CD4-positive, CD25-positive, alpha-beta regulatory T cell (primary cell): ENCODE results near the gene TAPBP. TPM values are rescaled to one million over a fixed set of nuclear protein-coding genes. Genes with fewer than 3 reads are reported as not detected.

Experiments
- ATAC-seq, 2 donors: fragments of 150-1000 bp; cut with Tn5 transposase; one replicate each; pipeline ENCODE4 v1.10.0; 2021; ENCODE audit warnings: low read depth in 2 of 2, moderate number of reproducible peaks in 2 of 2, moderate library complexity in 1 of 2
- DNase-seq, 3 donors: peaks; one replicate each; pipeline versions ENCODE4 v3.0.0 to v3.0.0-alpha.2; 2012 to 2022; ENCODE audit warnings: mixed read lengths in 1 of 3
- H3K27ac ChIP-seq: one replicate; pipeline ENCODE4 v1.7.0; 2013; ENCODE audit warnings: mild to moderate bottlenecking, low read length; ENCODE audit not compliant: insufficient read depth, poor library complexity, severe bottlenecking
- H3K27me3 ChIP-seq: one replicate; pipeline ENCODE4 v1.7.0; 2013; ENCODE audit warnings: low read length; ENCODE audit not compliant: control insufficient read depth, insufficient read depth
- H3K36me3 ChIP-seq: one replicate; pipeline ENCODE4 v1.7.0; 2013; ENCODE audit warnings: mild to moderate bottlenecking, low read length, moderate library complexity; ENCODE audit not compliant: control insufficient read depth, insufficient read depth
- H3K4me1 ChIP-seq: 2 replicates; pipeline ENCODE4 v1.7.0; 2013; ENCODE audit warnings: mild to moderate bottlenecking, low read length; ENCODE audit not compliant: insufficient read depth, control insufficient read depth, poor library complexity, severe bottlenecking
- H3K4me3 ChIP-seq: one replicate; pipeline ENCODE4 v1.7.0; 2013; ENCODE audit warnings: low read depth, mild to moderate bottlenecking, low read length, moderate library complexity
- H3K9me3 ChIP-seq, 2 experiments: 1 replicate in 1 of 2; 2 replicates in 1 of 2; pipeline ENCODE4 v1.7.0; 2013; ENCODE audit warnings: low read length in 2 of 2, mild to moderate bottlenecking in 1 of 2, moderate library complexity in 1 of 2; ENCODE audit not compliant: control insufficient read depth in 2 of 2
- H3K27ac Mint-ChIP-seq, 3 donors: one replicate each; pipeline ENCODE4 v1.8.0; 2020 to 2022; ENCODE audit warnings: mild to moderate bottlenecking in 3 of 3, mixed read lengths in 3 of 3, moderate library complexity in 2 of 3
- H3K27me3 Mint-ChIP-seq: one replicate; pipeline ENCODE4 v1.8.0; 2022; ENCODE audit warnings: mild to moderate bottlenecking, mixed read lengths
- H3K36me3 Mint-ChIP-seq: one replicate; pipeline ENCODE4 v1.8.0; 2020; ENCODE audit warnings: mixed read lengths
- H3K4me1 Mint-ChIP-seq, 4 donors: one replicate each; pipeline ENCODE4 v1.8.0; 2020 to 2022; ENCODE audit warnings: mixed read lengths in 4 of 4, mild to moderate bottlenecking in 1 of 4
- H3K4me3 Mint-ChIP-seq, 4 donors: one replicate each; pipeline ENCODE4 v1.8.0; 2020 to 2022; ENCODE audit warnings: mild to moderate bottlenecking in 4 of 4, mixed read lengths in 4 of 4, moderate library complexity in 3 of 4
- H3K9me3 Mint-ChIP-seq, 7 donors: one replicate each; pipeline ENCODE4 v1.8.0; 2020 to 2022; ENCODE audit warnings: mixed read lengths in 7 of 7, mild to moderate bottlenecking in 3 of 7, moderate library complexity in 2 of 7
- polyA plus RNA-seq, 4 donors: library from polyadenylated mRNA; unstranded; fragments of 300-500 nt; fragmentation: Illumina TruSeq; gene quantifications; one replicate each; pipeline ENCODE4 v1.2.3, GENCODE V29; 2021
- total RNA-seq: library from RNA; stranded (reverse); gene quantifications from one replicate; pipeline ENCODE4 v1.2.3, GENCODE V29; 2022

TAPBP gene
- total and polyA plus RNA-seq, 5 donors from 2014 or later = 251 to 314 (median 266) TPM

DNA sequence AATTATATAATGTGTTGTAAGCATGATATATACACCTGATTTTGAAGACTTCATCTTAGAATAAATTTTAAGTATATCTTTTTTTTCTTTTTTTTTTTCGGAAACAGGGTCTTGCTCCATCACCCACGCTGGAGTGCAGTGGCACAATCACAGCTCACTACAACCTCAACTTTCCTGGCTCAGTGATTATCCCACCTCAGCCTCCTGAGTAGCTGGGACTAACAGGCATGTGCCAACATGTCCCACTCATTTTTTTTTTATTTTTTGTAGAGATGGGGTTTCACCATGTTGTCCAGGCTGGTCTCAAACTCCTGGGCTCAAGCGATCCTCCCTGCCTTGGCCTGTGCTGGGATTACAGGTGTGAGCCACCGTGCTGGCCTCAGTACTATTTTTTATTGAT lies 59.3 kb downstream of the TAPBP start:
- H3K4me1 Mint-ChIP-seq = peaks cover 9 to 31% (median 20%) of the 10 kb centered on the region in 4 donors
- ATAC-seq (no peak), DNase-seq (no peak)
- Histone ChIP-seq H3K27ac (no peak overlapping the region), H3K27me3 (no peaks in the 10 kb centered on the region), H3K4me1 (peaks cover 11% of the 10 kb centered on the region), H3K4me3 (no peak overlapping the region), H3K36me3 (peaks cover 18% of the 10 kb centered on the region), H3K9me3 (no peaks in the 10 kb centered on the region)
- H3K36me3 Mint-ChIP-seq = peaks cover 19% of the 10 kb centered on the region
- H3K4me3 Mint-ChIP-seq = no peak overlapping the region
- H3K27ac Mint-ChIP-seq = no peak overlapping the region
- H3K27me3 Mint-ChIP-seq = no peaks in the 10 kb centered on the region
- H3K9me3 Mint-ChIP-seq = no peaks in the 10 kb centered on the region

DNA sequence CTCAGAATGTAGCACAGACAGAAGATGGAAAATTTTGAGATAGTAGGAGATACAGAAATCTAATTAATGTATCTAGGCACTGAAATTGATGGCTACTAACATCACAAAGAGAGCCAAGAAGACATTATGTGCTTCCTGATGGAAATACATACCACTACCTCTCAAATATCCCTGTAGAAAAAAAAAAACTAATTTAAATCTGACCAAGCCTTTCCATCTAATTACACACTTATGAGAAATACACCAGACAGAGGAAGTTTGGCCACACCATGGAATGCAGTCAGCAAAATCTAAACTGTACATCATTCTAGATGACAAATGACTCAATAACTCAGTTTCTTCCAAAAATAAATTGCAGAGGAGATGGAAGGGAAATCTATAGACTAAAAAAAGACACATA lies 61.1 kb downstream of the TAPBP start:
- no peak overlapping the region for H3K27ac ChIP-seq
- no peaks in the 10 kb centered on the region for H3K9me3 ChIP-seq
- ATAC-seq = no peak
- H3K4me3 ChIP-seq = no peak overlapping the region
- Mint-ChIP-seq H3K4me1 (peaks cover 14 to 40% (median 27%) of the 10 kb centered on the region in 4 donors), H3K9me3 (no peaks in the 10 kb centered on the region), H3K27ac (no peak overlapping the region), H3K27me3 (no peaks in the 10 kb centered on the region), H3K36me3 (peaks cover 18% of the 10 kb centered on the region), H3K4me3 (peak overlapping the region in 1 of 4 donors; percentile 38)
- peaks cover 8% of the 10 kb centered on the region for H3K36me3 ChIP-seq
- H3K4me1 ChIP-seq = peaks cover 27% of the 10 kb centered on the region
- no peak for DNase-seq
- H3K27me3 ChIP-seq = no peaks in the 10 kb centered on the region

- Mint-ChIP-seq H3K27me3 (no peaks in the 10 kb centered on the region), H3K27ac (peak overlapping the region; percentile 37 to 97 (median 80)), H3K9me3 (no peaks in the 10 kb centered on the region), H3K4me1 (peaks cover 14 to 40% (median 27%) of the 10 kb centered on the region in 4 donors), H3K4me3 (peak overlapping the region in 3 of 4 donors; percentile 1 to 22 (median 1)), H3K36me3 (peaks cover 17% of the 10 kb centered on the region)
- Histone ChIP-seq H3K36me3 (peaks cover 8% of the 10 kb centered on the region), H3K4me3 (no peak overlapping the region), H3K27me3 (no peaks in the 10 kb centered on the region), H3K9me3 (no peaks in the 10 kb centered on the region), H3K4me1 (peaks cover 27% of the 10 kb centered on the region), H3K27ac (no peak overlapping the region)
- no peak for ATAC-seq
- DNase-seq = no peak
These were observed 62.4 kb downstream of the TAPBP start for GRCh38 chr6:33251395-33252012.

DNA sequence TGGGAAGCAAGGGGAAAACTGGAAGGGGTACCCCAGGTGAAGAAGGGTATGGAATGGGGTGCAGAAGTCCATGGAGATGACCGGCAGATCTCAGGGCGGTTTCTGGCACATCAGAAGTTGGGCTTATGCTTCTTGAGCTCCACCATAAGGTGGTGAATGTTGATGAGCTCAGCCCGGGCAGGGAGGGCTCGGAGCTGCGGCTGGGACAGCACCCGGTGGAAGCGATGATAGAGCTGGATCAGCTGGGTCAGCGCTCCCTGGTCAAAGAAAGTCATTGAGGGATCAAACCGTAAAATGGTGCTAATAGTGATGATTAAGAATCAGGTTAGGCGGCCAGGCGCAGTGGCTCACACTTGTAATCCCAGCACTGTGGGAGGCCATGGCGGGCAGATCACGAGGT lies 63.1 kb downstream of the TAPBP start:
- Histone ChIP-seq H3K27ac (peak overlapping the region; percentile 97), H3K9me3 (no peaks in the 10 kb centered on the region), H3K36me3 (peaks cover 8% of the 10 kb centered on the region), H3K4me1 (peaks cover 27% of the 10 kb centered on the region), H3K4me3 (no peak overlapping the region), H3K27me3 (no peaks in the 10 kb centered on the region)
- Mint-ChIP-seq H3K4me1 (peaks cover 14 to 40% (median 27%) of the 10 kb centered on the region in 4 donors), H3K36me3 (peaks cover 17% of the 10 kb centered on the region), H3K27ac (peak overlapping the region in 2 of 3 donors; percentile 97), H3K27me3 (no peaks in the 10 kb centered on the region), H3K9me3 (no peaks in the 10 kb centered on the region), H3K4me3 (peak overlapping the region; percentile 32 to 91 (median 63))
- ATAC-seq = no peak
- DNase-seq = no peak

GRCh38 chr6:33249732-33250630 lies 63.9 kb downstream of the TAPBP start:
- H3K27me3 Mint-ChIP-seq = no peaks in the 10 kb centered on the region
- H3K27me3 ChIP-seq = no peaks in the 10 kb centered on the region
- H3K4me1 Mint-ChIP-seq = peaks cover 14 to 40% (median 27%) of the 10 kb centered on the region in 4 donors
- no peak for DNase-seq
- H3K9me3 Mint-ChIP-seq = no peaks in the 10 kb centered on the region
- peak overlapping the region; percentile 88 to 98 (median 90) for H3K4me3 Mint-ChIP-seq
- no peak for ATAC-seq
- H3K36me3 Mint-ChIP-seq = peaks cover 17% of the 10 kb centered on the region
- H3K4me1 ChIP-seq = peaks cover 27% of the 10 kb centered on the region
- H3K27ac ChIP-seq = peak overlapping the region; percentile 97
- H3K36me3 ChIP-seq = peaks cover 8% of the 10 kb centered on the region
- no peaks in the 10 kb centered on the region for H3K9me3 ChIP-seq
- peak overlapping the region; percentile 89 for H3K4me3 ChIP-seq
- peak overlapping the region; percentile 92 to 97 (median 97) for H3K27ac Mint-ChIP-seq

Other genes starting within 250 kb of the TAPBP start
- gene HLA-DPA1, start 240.4 kb downstream of the TAPBP start, total RNA-seq = 102 TPM
- gene HLA-DPA1, start 240.4 kb downstream of the TAPBP start, polyA plus RNA-seq = 100 to 1,000 TPM in 3 of 4 donors, 10 to 100 TPM in 1; 97.9 to 292 (median 209) TPM
- gene HLA-DPB1, start 238.1 kb downstream of the TAPBP start, total RNA-seq = 153 TPM
- gene HLA-DPB1, start 238.1 kb downstream of the TAPBP start, polyA plus RNA-seq = 100 to 1,000 TPM; 144 to 335 (median 244) TPM
- 0.89 TPM for gene COL11A2, start 121.6 kb downstream of the TAPBP start, total RNA-seq
- gene COL11A2, start 121.6 kb downstream of the TAPBP start, polyA plus RNA-seq = under 1 TPM in 2 of 4 donors, not detected in 2; 0.34 to 0.43 TPM
- gene RXRB, start 113.4 kb downstream of the TAPBP start, total RNA-seq = 62.6 TPM
- 1 to 10 TPM; 7.1 to 8.9 (median 7.2) TPM for gene RXRB, start 113.4 kb downstream of the TAPBP start, polyA plus RNA-seq
- 24.1 TPM for gene SLC39A7, start 113.2 kb downstream of the TAPBP start, total RNA-seq
- gene SLC39A7, start 113.2 kb downstream of the TAPBP start, polyA plus RNA-seq = 10 to 100 TPM; 11.4 to 27.3 (median 20.4) TPM
- gene HSD17B8, start 109.4 kb downstream of the TAPBP start, total RNA-seq = 8.8 TPM
- gene HSD17B8, start 109.4 kb downstream of the TAPBP start, polyA plus RNA-seq = 10 to 100 TPM; 33.3 to 53.9 (median 41.9) TPM
- 34.2 TPM for gene RING1, start 105.6 kb downstream of the TAPBP start, total RNA-seq
- gene RING1, start 105.6 kb downstream of the TAPBP start, polyA plus RNA-seq = 1 to 10 TPM; 4.9 to 6.3 (median 5.5) TPM
- 70.6 TPM for gene VPS52, start 42.2 kb downstream of the TAPBP start, total RNA-seq
- gene VPS52, start 42.2 kb downstream of the TAPBP start, polyA plus RNA-seq = 10 to 100 TPM; 12.4 to 17.4 (median 15.0) TPM
- gene RPS18, start 42.0 kb downstream of the TAPBP start, total RNA-seq = 2,198 TPM
- gene RPS18, start 42.0 kb downstream of the TAPBP start, polyA plus RNA-seq = over 10,000 TPM in 1 of 4 donors, 1,000 to 10,000 TPM in 3; 7,008 to 10,525 (median 8,528) TPM
- gene B3GALT4, start 37.0 kb downstream of the TAPBP start, total RNA-seq = 17.5 TPM
- 10 to 100 TPM; 27.5 to 35.9 (median 31.2) TPM for gene B3GALT4, start 37.0 kb downstream of the TAPBP start, polyA plus RNA-seq
- 31.5 TPM for gene WDR46, start 24.8 kb downstream of the TAPBP start, total RNA-seq
- gene WDR46, start 24.8 kb downstream of the TAPBP start, polyA plus RNA-seq = 10 to 100 TPM; 50.6 to 54.0 (median 52.0) TPM
- 20.0 TPM for gene PFDN6, start 24.5 kb downstream of the TAPBP start, total RNA-seq
- 10 to 100 TPM; 33.7 to 47.0 (median 38.4) TPM for gene PFDN6, start 24.5 kb downstream of the TAPBP start, polyA plus RNA-seq
- gene RGL2, start 15.1 kb downstream of the TAPBP start, total RNA-seq = 59.2 TPM
- 1 to 10 TPM; 7.2 to 9.4 (median 8.1) TPM for gene RGL2, start 15.1 kb downstream of the TAPBP start, polyA plus RNA-seq
- gene ZBTB22, start 3.7 kb upstream of the TAPBP start, total RNA-seq = 19.4 TPM
- 10 to 100 TPM in 2 of 4 donors, 1 to 10 TPM in 2; 8.3 to 13.5 (median 11.5) TPM for gene ZBTB22, start 3.7 kb upstream of the TAPBP start, polyA plus RNA-seq
- gene DAXX, start 8.9 kb upstream of the TAPBP start, total RNA-seq = 45.1 TPM
- gene DAXX, start 8.9 kb upstream of the TAPBP start, polyA plus RNA-seq = 100 to 1,000 TPM in 2 of 4 donors, 10 to 100 TPM in 2; 88.0 to 104 (median 97.5) TPM
- 8.7 TPM for gene KIFC1, start 77.7 kb upstream of the TAPBP start, total RNA-seq
- gene KIFC1, start 77.7 kb upstream of the TAPBP start, polyA plus RNA-seq = 1 to 10 TPM in 3 of 4 donors, under 1 TPM in 1; 0.41 to 3.9 (median 1.3) TPM
- gene PHF1, start 96.9 kb upstream of the TAPBP start, total RNA-seq = 403 TPM
- 10 to 100 TPM; 41.5 to 72.2 (median 64.1) TPM for gene PHF1, start 96.9 kb upstream of the TAPBP start, polyA plus RNA-seq
- gene CUTA, start 104.0 kb upstream of the TAPBP start, total RNA-seq = 202 TPM
- gene CUTA, start 104.0 kb upstream of the TAPBP start, polyA plus RNA-seq = 100 to 1,000 TPM; 435 to 529 (median 489) TPM
- gene SYNGAP1, start 106.0 kb upstream of the TAPBP start, total RNA-seq = 81.4 TPM
- under 1 TPM; 0.48 to 0.82 (median 0.63) TPM for gene SYNGAP1, start 106.0 kb upstream of the TAPBP start, polyA plus RNA-seq
- gene ZBTB9, start 140.5 kb upstream of the TAPBP start, total RNA-seq = 8.6 TPM
- 10 to 100 TPM in 1 of 4 donors, 1 to 10 TPM in 3; 4.5 to 11.7 (median 6.8) TPM for gene ZBTB9, start 140.5 kb upstream of the TAPBP start, polyA plus RNA-seq